Dendritic cell treated with granulocyte-macrophage colony-stimulating factor and Interleukin-4, amounts not matched to agents 40 ng/mL and 50 ng/mL, for 4 days (primary cell): Measurements from ENCODE around the gene IFNA21.
"Not testable (repeated sequence)": the region's sequence is repeated elsewhere in the genome, so short reads cannot be mapped to it uniquely, and the experiment has no call there.

ENCODE experiments used
- H3K27ac Mint-ChIP-seq: one replicate; pipeline ENCODE4 v1.8.0; 2022; ENCODE audit warnings: mild to moderate bottlenecking, mixed read lengths
- H3K27me3 Mint-ChIP-seq: one replicate; pipeline ENCODE4 v1.8.0; 2022; ENCODE audit warnings: mild to moderate bottlenecking, mixed read lengths
- H3K36me3 Mint-ChIP-seq: one replicate; pipeline ENCODE4 v1.8.0; 2022; ENCODE audit warnings: low read depth, mixed read lengths
- H3K4me1 Mint-ChIP-seq: one replicate; pipeline ENCODE4 v1.8.0; 2022; ENCODE audit warnings: low read depth, mixed read lengths
- H3K4me3 Mint-ChIP-seq: one replicate; pipeline ENCODE4 v1.8.0; 2022; ENCODE audit warnings: mild to moderate bottlenecking, moderate library complexity, mixed read lengths
- H3K9me3 Mint-ChIP-seq: one replicate; pipeline ENCODE4 v1.8.0; 2022; ENCODE audit warnings: mixed read lengths
- intact Hi-C: fragments of 100-400 bp; cut with micrococcal nuclease; formaldehyde crosslinking; loops from one replicate; pipeline ENCODE4 v1.15.0; 2022

The IFNA21 gene

DNA sequence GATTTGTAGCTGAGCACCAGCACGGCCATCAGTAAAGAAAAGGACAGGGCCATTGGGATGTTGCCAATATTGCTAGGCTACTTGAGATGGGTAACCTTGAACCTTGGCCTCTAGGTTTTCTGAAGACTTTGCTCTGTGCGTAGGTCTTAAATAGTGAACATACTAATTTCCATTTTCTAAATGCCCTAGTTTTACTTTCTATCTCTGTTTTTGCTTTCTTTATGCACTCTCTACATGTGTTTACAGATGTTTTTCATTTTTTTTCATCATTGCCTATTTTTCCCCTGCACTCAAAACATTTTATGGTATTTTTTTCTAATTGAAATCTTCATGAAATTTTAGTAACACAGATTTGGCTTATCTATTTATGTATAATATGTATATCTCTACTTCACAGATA lies at the start of gene IFNA21:
Gene IFNA21 (minus strand): TSS at position 101 of the 400 bp plus-strand sequence. CDS start 48 bp downstream, at position 53.
- intact Hi-C loops, H3K27ac Mint-ChIP-seq: not testable (repeated sequence)

DNA sequence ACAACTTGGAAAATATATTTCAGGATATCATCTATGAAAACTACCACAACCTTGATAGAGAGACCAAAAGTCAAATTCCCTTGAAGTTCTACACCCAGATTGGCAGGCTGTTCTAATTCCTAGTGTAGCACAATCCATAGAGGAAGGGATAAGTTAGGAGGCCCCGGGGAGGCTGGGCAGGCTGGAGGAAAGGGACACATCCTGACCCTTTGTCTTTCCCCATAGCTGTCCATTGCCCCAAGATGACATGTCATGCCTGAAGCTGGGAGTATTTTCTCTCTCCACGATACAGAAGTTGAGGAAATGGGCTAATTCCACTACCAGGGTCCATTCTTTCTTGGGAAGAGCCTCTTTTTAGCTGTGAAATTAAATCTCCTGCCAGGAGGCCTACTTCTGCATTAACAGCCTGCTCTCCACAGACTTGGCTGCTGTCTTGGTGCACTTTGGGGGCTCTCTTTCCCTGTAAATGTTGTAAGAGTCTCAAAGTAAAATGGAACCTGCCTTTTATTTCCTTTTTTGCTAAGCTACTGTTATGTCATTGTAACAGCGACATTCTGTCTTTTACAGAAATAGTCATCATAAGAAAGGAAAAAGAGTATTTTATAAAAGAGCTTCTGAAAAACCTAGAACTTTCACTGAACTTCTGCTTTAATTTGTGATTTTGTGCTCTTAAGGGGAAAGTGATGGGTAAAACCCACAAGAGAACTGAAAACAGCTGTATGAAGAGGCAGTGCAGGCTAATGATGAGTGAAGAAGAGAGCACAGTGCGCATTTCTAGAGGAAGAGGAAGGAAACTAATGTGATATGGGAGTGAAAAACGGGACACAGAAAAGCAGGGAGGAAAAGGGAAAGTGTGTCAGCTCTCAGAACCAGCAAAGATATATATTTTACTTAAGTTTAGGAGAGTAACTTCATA lies 47.2 kb upstream of the IFNA21 start:
- H3K27ac Mint-ChIP-seq, H3K36me3 Mint-ChIP-seq, H3K9me3 Mint-ChIP-seq, intact Hi-C loops, H3K4me3 Mint-ChIP-seq: not testable (repeated sequence)
- H3K4me1 Mint-ChIP-seq = peaks cover 23% of the 10 kb centered on the region
- H3K27me3 Mint-ChIP-seq = peaks cover 15% of the 10 kb centered on the region

More for the DNA sequence above, at the start of gene IFNA21:
- not testable (repeated sequence) for H3K9me3 Mint-ChIP-seq, H3K36me3 Mint-ChIP-seq, H3K4me3 Mint-ChIP-seq, H3K27me3 Mint-ChIP-seq, H3K4me1 Mint-ChIP-seq

DNA sequence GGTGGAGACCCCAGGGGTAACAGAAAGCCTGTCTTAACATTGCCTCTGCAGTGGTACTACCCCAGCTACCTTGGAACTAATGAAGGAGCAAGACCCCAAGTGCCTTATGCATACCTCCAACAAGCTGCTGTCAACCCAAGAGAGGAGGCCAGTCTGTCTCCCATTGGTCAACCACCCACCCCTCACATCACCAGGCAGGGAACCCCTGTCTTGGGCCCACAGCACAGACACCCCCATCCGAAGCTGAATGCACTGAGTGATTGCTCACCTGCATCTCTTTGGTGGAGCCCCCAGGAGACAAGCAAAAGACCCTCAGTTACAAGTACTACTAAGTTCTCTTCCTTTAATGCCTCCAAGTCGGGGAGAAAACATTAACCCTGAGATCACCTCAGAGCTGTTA lies 45.7 kb upstream of the IFNA21 start:
- H3K4me3 Mint-ChIP-seq, intact Hi-C loops, H3K9me3 Mint-ChIP-seq, H3K36me3 Mint-ChIP-seq, H3K27ac Mint-ChIP-seq: not testable (repeated sequence)
- Mint-ChIP-seq H3K27me3 (peaks cover 15% of the 10 kb centered on the region), H3K4me1 (peaks cover 25% of the 10 kb centered on the region)

DNA sequence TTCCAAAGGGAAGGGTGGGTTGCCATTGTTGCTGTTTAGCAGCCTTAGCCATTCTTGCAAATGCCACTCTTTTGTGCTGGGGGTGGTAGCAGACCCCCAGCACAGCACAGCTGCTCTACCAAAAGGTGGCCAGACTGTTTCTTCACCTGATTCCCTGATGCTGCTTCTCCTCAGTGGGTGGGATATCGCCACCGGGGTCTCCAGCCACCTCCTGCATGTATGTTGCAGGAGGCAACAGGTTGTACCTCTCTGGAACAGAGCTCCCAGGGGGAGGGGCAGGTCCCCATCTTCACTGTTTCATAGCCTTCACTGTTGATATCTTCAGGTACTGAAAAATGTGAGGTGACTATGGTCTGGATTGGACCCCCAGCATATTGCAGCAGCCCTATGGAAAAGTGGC lies 44.3 kb upstream of the IFNA21 start:
- H3K36me3 Mint-ChIP-seq, H3K4me3 Mint-ChIP-seq, H3K9me3 Mint-ChIP-seq, H3K27ac Mint-ChIP-seq, intact Hi-C loops: not testable (repeated sequence)
- Mint-ChIP-seq H3K27me3 (peaks cover 14% of the 10 kb centered on the region), H3K4me1 (peaks cover 25% of the 10 kb centered on the region)

DNA sequence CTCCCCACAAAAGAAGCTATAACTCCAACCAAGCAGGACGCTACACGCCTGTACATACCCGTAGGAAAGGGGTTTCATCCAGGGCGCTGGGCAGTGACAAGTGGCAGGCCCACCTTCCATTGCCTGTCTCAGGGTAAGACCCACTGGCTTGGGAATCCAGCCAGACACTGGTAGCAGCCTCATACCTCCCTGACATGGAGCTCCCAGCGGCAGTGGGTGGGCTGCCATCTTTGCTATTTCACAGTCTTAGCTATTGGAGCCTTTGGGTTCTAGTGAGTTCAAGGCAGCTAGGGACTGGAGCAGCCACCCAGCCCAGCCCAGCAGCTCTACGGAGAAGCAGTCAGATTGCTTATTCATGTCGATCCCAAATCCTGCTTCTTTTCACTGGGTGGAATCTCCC lies 43.9 kb upstream of the IFNA21 start:
- H3K36me3 Mint-ChIP-seq = no peaks in the 10 kb centered on the region
- intact Hi-C loops = no loop called here
- no peak overlapping the region for H3K4me3 Mint-ChIP-seq
- H3K27me3 Mint-ChIP-seq = peaks cover 13% of the 10 kb centered on the region
- H3K9me3 Mint-ChIP-seq = no peaks in the 10 kb centered on the region
- H3K27ac Mint-ChIP-seq = no peak overlapping the region
- H3K4me1 Mint-ChIP-seq = peaks cover 25% of the 10 kb centered on the region

DNA sequence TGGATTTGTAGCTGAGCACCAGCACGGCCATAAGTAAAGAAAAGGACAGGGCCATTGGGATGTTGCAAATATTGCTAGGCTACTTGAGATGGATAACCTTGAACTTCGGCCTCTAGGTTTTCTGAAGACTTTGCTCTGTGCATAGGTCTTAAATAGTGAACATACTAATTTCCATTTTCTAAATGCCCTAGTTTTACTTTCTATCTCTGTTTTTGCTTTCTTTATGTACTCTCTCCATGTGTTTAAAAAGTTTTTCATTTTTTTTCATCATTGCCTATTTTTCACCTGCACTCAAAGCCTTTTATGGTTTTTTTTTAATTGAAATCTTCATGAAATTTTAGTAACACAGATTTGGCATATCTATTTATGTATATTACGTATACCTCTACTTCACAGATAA lies 40.6 kb upstream of the IFNA21 start, which contains the start of gene IFNA10:
Gene IFNA10 (minus strand): TSS at position 101 of the 400 bp plus-strand sequence. CDS start 46 bp downstream, at position 55.
- H3K36me3 Mint-ChIP-seq, H3K27ac Mint-ChIP-seq, H3K4me1 Mint-ChIP-seq, H3K9me3 Mint-ChIP-seq, H3K4me3 Mint-ChIP-seq: not testable (repeated sequence)
- intact Hi-C loops = loop anchor here (10.0 kb wide), 1 partner anchor 118 kb away; no protein-coding TSS in a partner anchor
- peaks cover 17% of the 10 kb centered on the region for H3K27me3 Mint-ChIP-seq

DNA sequence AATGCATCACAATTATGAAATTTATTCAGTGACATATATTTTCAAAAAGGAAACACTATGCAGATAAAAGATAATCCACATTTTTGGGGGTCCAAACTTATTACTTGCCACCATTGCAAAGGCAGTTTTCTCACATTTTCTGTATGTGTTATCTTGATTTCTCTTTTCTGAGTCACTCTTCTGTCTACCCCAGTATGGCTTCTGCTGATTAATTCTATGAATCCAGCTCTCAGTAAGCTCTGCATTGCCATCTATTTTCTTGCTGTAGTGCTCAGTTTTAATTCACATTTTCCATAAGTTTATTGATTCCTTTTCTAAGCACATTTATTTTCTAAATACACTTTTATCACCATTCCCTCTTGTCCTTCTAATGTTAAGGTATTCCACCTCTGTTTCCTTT lies 38.7 kb upstream of the IFNA21 start:
- intact Hi-C loops = loop anchor here (10.0 kb wide), 1 partner anchor 120 kb away; no protein-coding TSS in a partner anchor
- H3K9me3 Mint-ChIP-seq = no peaks in the 10 kb centered on the region
- peaks cover 18% of the 10 kb centered on the region for H3K27me3 Mint-ChIP-seq
- H3K27ac Mint-ChIP-seq = no peak overlapping the region
- no peak overlapping the region for H3K4me3 Mint-ChIP-seq
- peaks cover 8% of the 10 kb centered on the region for H3K4me1 Mint-ChIP-seq
- no peaks in the 10 kb centered on the region for H3K36me3 Mint-ChIP-seq

DNA sequence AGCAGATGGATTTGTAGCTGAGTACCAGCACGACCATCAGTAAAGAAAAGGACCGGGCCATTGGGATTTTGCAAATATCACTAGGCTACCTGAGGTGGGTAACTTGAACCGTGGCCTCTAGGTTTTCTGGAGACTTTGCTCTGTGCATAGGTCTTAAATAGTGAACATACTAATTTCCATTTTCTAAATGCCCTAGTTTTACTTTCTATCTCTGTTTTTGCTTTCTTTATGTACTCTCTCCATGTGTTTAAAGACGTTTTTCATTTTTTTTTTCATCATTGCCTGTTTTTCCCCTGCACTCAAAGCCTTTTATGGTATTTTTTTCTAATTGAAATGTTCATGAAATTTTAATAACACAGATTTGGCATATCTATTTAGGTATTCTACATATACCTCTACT lies 35.6 kb upstream of the IFNA21 start, which contains the start of gene IFNA7:
Gene IFNA7 (minus strand): TSS at position 101 of the 400 bp plus-strand sequence. CDS start 40 bp downstream, at position 61.
- intact Hi-C loops = loop anchor here (10.0 kb wide), 1 partner anchor 123 kb away; no protein-coding TSS in a partner anchor
- not testable (repeated sequence) for H3K4me3 Mint-ChIP-seq, H3K4me1 Mint-ChIP-seq, H3K36me3 Mint-ChIP-seq, H3K9me3 Mint-ChIP-seq, H3K27ac Mint-ChIP-seq
- H3K27me3 Mint-ChIP-seq = peaks cover 18% of the 10 kb centered on the region

DNA sequence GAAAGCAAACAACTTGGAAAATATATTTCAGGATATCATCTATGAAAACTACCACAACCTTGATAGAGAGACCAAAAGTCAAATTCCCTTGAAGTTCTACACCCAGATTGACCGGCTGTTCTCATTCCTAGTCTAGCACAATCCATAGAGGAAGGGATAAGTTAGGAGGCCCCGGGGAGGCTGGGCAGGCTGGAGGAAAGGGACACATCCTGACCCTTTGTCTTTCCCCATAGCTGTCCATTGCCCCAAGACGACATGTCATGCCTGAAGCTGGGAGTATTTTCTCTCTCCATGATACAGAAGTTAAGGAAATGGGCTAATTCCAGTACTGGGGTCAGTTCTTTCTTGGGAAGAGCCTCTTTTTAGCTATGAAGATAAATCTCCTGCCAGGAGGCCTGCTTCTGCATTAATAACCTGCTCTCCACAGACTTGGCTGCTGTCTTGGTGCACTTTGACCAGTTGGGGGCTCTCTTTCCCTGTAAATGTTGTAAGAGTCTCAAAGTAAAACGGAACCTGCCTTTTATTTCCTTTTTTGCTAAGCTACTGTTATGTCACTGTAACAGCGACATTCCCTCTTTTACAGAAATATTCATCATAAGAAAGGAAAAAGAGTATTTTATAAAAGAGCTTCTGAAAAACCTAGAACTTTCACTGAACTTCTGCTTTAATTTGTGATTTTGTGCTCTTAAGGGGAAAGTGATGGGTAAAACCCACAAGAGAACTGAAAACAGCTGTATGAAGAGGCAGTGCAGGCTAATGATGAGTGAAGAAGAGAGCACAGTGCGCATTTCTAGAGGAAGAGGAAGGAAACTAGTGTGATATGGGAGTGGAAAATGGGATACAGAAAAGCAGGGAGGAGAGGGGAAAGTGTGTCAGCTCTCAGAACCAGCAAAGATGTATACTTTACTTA lies 28.7 kb upstream of the IFNA21 start:
- not testable (repeated sequence) for H3K27me3 Mint-ChIP-seq, H3K27ac Mint-ChIP-seq, H3K9me3 Mint-ChIP-seq, H3K36me3 Mint-ChIP-seq, H3K4me3 Mint-ChIP-seq
- H3K4me1 Mint-ChIP-seq = peaks cover 14% of the 10 kb centered on the region
- intact Hi-C loops = loop anchor here (1.0 kb wide), 1 partner anchor 594 kb away; no protein-coding TSS in a partner anchor

DNA sequence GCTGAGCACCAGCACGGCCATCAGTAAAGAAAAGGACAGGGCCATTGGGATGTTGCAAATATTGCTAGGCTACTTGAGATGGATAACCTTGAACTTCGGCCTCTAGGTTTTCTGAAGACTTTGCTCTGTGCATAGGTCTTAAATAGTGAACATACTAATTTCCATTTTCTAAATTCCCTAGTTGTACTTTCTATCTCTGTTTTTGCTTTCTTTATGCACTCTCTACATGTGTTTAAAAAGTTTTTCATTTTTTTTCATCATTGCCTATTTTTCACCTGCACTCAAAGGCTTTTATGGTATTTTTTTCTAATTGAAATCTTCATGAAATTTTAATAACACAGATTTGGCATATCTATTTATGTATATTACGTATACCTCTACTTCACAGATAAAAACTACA lies 21.0 kb upstream of the IFNA21 start, which contains the start of gene IFNA4:
Gene IFNA4 (minus strand): TSS at position 101 of the 400 bp plus-strand sequence. CDS start 56 bp downstream, at position 45.
- intact Hi-C loops, H3K27ac Mint-ChIP-seq: not testable (repeated sequence)

DNA sequence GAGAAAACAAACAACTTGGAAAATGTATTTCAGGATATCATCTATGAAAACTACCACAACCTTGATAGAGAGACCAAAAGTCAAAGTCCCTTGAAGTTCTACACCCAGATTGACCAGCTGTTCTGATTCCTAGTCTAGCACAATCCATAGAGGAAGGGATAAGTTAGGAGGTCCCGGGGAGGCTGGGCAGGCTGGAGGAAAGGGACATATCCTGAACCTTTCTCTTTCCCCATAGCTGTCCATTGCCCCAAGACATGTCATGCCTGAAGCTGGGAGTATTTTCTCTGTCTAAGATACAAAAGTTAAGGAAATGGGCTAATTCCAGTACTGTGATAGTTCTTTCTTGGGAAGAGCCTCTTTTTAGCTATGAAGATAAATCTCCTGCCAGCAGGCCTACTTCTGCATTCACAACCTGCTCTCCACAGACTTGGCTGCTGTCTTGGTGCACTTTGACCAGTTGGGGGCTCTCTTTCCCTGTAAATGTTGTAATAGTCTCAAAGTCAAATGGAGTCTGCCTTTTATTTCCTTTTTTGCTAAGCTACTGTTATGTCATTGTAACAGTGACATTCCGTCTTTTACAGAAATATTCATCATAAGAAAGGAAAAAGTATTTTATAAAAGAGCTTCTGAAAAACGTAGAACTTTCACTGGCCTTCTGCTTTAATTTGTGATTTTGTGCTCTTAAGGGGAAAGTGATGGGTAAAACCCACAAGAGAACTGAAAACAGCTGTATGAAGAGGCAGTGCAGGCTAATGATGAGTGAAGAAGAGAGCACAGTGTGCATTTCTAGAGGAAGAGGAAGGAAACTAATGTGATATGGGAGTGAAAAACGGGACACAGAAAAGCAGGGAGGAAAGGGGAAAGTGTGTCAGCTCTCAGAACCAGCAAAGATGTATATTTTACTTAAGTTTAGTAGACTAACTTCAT lies 16.6 kb upstream of the IFNA21 start:
- H3K4me3 Mint-ChIP-seq, intact Hi-C loops, H3K36me3 Mint-ChIP-seq, H3K27me3 Mint-ChIP-seq, H3K9me3 Mint-ChIP-seq: not testable (repeated sequence)
- peaks cover 22% of the 10 kb centered on the region for H3K4me1 Mint-ChIP-seq
- peak overlapping the region; percentile 33 for H3K27ac Mint-ChIP-seq

More for the DNA sequence above, 21.0 kb upstream of the IFNA21 start, which contains the start of gene IFNA4:
- not testable (repeated sequence) for H3K4me3 Mint-ChIP-seq, H3K9me3 Mint-ChIP-seq, H3K27me3 Mint-ChIP-seq, H3K36me3 Mint-ChIP-seq
- H3K4me1 Mint-ChIP-seq = peaks cover 29% of the 10 kb centered on the region

DNA sequence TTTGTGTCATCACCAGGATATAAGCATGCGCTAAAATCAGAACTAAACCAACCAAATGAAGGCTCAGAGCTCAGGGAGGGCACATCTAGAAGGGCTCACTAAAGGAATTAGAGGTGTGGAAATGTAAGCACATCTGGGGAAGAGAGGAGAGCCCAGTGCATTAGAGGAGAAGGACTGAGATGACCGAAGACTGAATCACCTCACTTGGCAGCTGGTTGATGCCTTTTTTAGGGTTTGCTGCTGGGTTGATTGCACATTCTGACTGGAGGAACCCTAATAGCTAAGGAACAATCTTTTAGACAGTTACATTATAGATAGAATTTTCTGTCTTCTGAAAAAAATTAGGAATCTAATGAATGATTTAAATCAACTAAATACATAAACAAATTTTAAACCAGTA lies 8.2 kb upstream of the IFNA21 start:
- Mint-ChIP-seq H3K4me3 (no peak overlapping the region), H3K27ac (no peak overlapping the region), H3K9me3 (no peaks in the 10 kb centered on the region), H3K4me1 (peaks cover under 1% of the 10 kb centered on the region), H3K27me3 (no peaks in the 10 kb centered on the region), H3K36me3 (no peaks in the 10 kb centered on the region)
- intact Hi-C loops = no loop called here

DNA sequence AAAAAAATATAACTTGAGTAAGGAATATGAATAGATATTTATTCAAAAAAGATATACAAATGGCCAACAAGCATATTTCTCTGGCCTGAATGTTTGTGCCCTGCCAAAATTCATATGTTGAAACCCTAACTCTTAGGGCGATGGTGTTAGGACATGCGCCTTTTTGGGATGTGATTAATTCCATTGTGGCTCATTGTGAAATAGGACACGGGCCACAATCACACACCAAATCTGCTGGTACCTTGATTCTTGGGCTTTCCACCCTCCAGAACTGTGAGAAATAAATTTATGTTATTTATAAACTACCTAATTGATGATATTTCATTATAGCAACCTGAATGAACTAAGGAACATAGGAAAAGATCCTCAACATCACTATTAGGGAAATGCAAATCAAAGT lies 5.7 kb upstream of the IFNA21 start:
- Mint-ChIP-seq H3K36me3 (no peaks in the 10 kb centered on the region), H3K27ac (no peak overlapping the region), H3K4me3 (no peak overlapping the region), H3K9me3 (no peaks in the 10 kb centered on the region), H3K4me1 (peaks cover 9% of the 10 kb centered on the region), H3K27me3 (no peaks in the 10 kb centered on the region)
- intact Hi-C loops = no loop called here
